Hematopoietic multipotent progenitor cell treated with erythropoietin and hydrocortisone succinate and interleukin-3 and kit ligand, for 17 days (in vitro differentiated cells): ENCODE data around the gene RMDN3.

Source experiments
- DNase-seq: peaks from one replicate; pipeline ENCODE4 v3.0.0-alpha.2; 2015; ENCODE audit warnings: low spot score

RMDN3 gene

GRCh38 chr15:40747685-40748631, 7.1 kb downstream of the RMDN3 start:
- DNase-seq, result peak; percentile 83

GRCh38 chr15:40746916-40747418, 8.1 kb downstream of the RMDN3 start:
- DNase-seq, result peak; percentile 67

GRCh38 chr15:40744815-40745152, 10.3 kb downstream of the RMDN3 start:
- peak; percentile 59 for DNase-seq

- DNase-seq, result peak; percentile 75
Observed at GRCh38 chr15:40743921-40744814, 10.9 kb downstream of the RMDN3 start.

- DNase-seq, result peak; percentile 81
Observed at GRCh38 chr15:40743485-40743901, 11.6 kb downstream of the RMDN3 start.

GRCh38 chr15:40739854-40740253, 15.2 kb downstream of the RMDN3 start:
- DNase-seq, result no peak

- no peak for DNase-seq
Observed at GRCh38 chr15:40739047-40739446, 16.0 kb downstream of the RMDN3 start.

- DNase-seq, result no peak
Observed at GRCh38 chr15:40737048-40737447, 18.0 kb downstream of the RMDN3 start.

- DNase-seq, result no peak
Observed at GRCh38 chr15:40736575-40736974, 18.5 kb downstream of the RMDN3 start.

- no peak for DNase-seq
Observed at GRCh38 chr15:40731034-40731433, 24.0 kb downstream of the RMDN3 start.

- DNase-seq, result no peak
Observed at GRCh38 chr15:40723919-40724318, 31.1 kb downstream of the RMDN3 start.

- DNase-seq, result no peak
Observed at GRCh38 chr15:40722934-40723333, 32.1 kb downstream of the RMDN3 start.

GRCh38 chr15:40722354-40722753, 32.7 kb downstream of the RMDN3 start:
- no peak for DNase-seq

- no peak for DNase-seq
Observed at GRCh38 chr15:40721701-40722100, 33.4 kb downstream of the RMDN3 start.

GRCh38 chr15:40716165-40716564, 38.9 kb downstream of the RMDN3 start:
- DNase-seq, result no peak

- no peak for DNase-seq
Observed at GRCh38 chr15:40714144-40714543, 40.9 kb downstream of the RMDN3 start.

- DNase-seq, result no peak
Observed at GRCh38 chr15:40706121-40706520, 48.9 kb downstream of the RMDN3 start.

GRCh38 chr15:40702077-40702476, 53.0 kb downstream of the RMDN3 start:
- peak; percentile 73 for DNase-seq

GRCh38 chr15:40697916-40698315, 57.1 kb downstream of the RMDN3 start:
- no peak for DNase-seq

GRCh38 chr15:40696228-40696627, 58.8 kb downstream of the RMDN3 start:
- no peak for DNase-seq

- DNase-seq, result no peak
Observed at GRCh38 chr15:40695469-40695890, 59.6 kb downstream of the RMDN3 start.

- peak; percentile 93 for DNase-seq
Observed at GRCh38 chr15:40694688-40695468, 60.2 kb downstream of the RMDN3 start, which contains the start of gene RAD51. TSS of gene RAD51 (plus strand) at chr15:40695174. CDS start at chr15:40698759, 3,585 bp downstream.
